Jurkat, Clone E6-1 (cell line): ENCODE data around the gene MCHR2.

Experiments
- DNase-seq: peaks from one replicate; pipeline ENCODE4 v3.0.0-alpha.2; 2011; ENCODE audit warnings: low read depth, low spot score
- H3K4me3 ChIP-seq: 2 replicates; pipeline ENCODE4 v1.5.1; 2011; ENCODE audit warnings: mild to moderate bottlenecking, low read length, control low read depth, moderate library complexity

Gene MCHR2

GRCh38 chr6:99933129-99933528 lies 60.9 kb downstream of the MCHR2 start:
- no peak for DNase-seq
- H3K4me3 ChIP-seq, result no peak overlapping the region

- no peak overlapping the region for H3K4me3 ChIP-seq
- DNase-seq, result no peak
These were observed 81.4 kb downstream of the MCHR2 start for GRCh38 chr6:99912657-99913056.

- peak; percentile 46 for DNase-seq
- no peak overlapping the region for H3K4me3 ChIP-seq
These were observed 88.6 kb downstream of the MCHR2 start for GRCh38 chr6:99905209-99906106.

- no peak for DNase-seq
- H3K4me3 ChIP-seq, result no peak overlapping the region
These were observed 92.2 kb downstream of the MCHR2 start for GRCh38 chr6:99901596-99902384.

- no peak overlapping the region for H3K4me3 ChIP-seq
- no peak for DNase-seq
These were observed 99.2 kb downstream of the MCHR2 start for GRCh38 chr6:99894815-99895214.

- no peak overlapping the region for H3K4me3 ChIP-seq
- no peak for DNase-seq
These were observed 107.0 kb downstream of the MCHR2 start for GRCh38 chr6:99887066-99887465.

GRCh38 chr6:99885051-99885450 lies 109.0 kb downstream of the MCHR2 start:
- H3K4me3 ChIP-seq, result no peak overlapping the region
- DNase-seq, result no peak

- DNase-seq, result peak; percentile 40
- no peak overlapping the region for H3K4me3 ChIP-seq
These were observed 111.8 kb downstream of the MCHR2 start for GRCh38 chr6:99882128-99882702.

- H3K4me3 ChIP-seq, result no peak overlapping the region
These were observed 114.6 kb downstream of the MCHR2 start for GRCh38 chr6:99879431-99879830.

GRCh38 chr6:99875068-99875467 lies 119.0 kb downstream of the MCHR2 start:
- no peak overlapping the region for H3K4me3 ChIP-seq
- no peak for DNase-seq

More at GRCh38 chr6:99879431-99879830, 114.6 kb downstream of the MCHR2 start:
- no peak for DNase-seq

- H3K4me3 ChIP-seq, result no peak overlapping the region
- no peak for DNase-seq
These were observed 120.9 kb downstream of the MCHR2 start for GRCh38 chr6:99873084-99873483.

- DNase-seq, result no peak
- H3K4me3 ChIP-seq, result no peak overlapping the region
These were observed 122.4 kb downstream of the MCHR2 start for GRCh38 chr6:99871641-99872040.
